PFSK-1 (cell line): ENCODE measurements around the gene BOC.

Source experiments
- FOXP2 ChIP-seq: optimal IDR thresholded peaks from 2 replicates; pipeline ENCODE3; 2011; ENCODE audit warnings: borderline replicate concordance, control low read depth, inconsistent platforms; ENCODE audit not compliant: insufficient read depth; ENCODE audit errors: extremely low read length, extremely low read depth
- POLR2AphosphoS5 ChIP-seq: IDR thresholded peaks from 2 replicates; pipeline ENCODE4 v1.6.1; 2012; ENCODE audit warnings: low read depth, mild to moderate bottlenecking, control low read depth, low read length, moderate library complexity
- SIN3A ChIP-seq: IDR thresholded peaks from 2 replicates; pipeline ENCODE4 v1.6.1; 2012; ENCODE audit warnings: mild to moderate bottlenecking, low read length, moderate library complexity, borderline replicate concordance; ENCODE audit not compliant: insufficient read depth
- TAF1 ChIP-seq: IDR thresholded peaks from 2 replicates; pipeline ENCODE4 v1.6.1; 2012; ENCODE audit warnings: low read length, control low read depth, borderline replicate concordance; ENCODE audit not compliant: insufficient read depth
- TF ChIP-seq, protein P1 (sequence below), 2 experiments: IDR thresholded peaks; 2 replicates each; pipeline versions ENCODE4 v1.6.1 to v1.8.0; 2011 to 2012; ENCODE audit warnings: low read depth in 2 of 2, low read length in 2 of 2, control low read depth in 1 of 2, inconsistent platforms in 1 of 2, mild to moderate bottlenecking in 1 of 2, moderate library complexity in 1 of 2; ENCODE audit not compliant: insufficient read depth in 1 of 2

Gene BOC

DNA sequence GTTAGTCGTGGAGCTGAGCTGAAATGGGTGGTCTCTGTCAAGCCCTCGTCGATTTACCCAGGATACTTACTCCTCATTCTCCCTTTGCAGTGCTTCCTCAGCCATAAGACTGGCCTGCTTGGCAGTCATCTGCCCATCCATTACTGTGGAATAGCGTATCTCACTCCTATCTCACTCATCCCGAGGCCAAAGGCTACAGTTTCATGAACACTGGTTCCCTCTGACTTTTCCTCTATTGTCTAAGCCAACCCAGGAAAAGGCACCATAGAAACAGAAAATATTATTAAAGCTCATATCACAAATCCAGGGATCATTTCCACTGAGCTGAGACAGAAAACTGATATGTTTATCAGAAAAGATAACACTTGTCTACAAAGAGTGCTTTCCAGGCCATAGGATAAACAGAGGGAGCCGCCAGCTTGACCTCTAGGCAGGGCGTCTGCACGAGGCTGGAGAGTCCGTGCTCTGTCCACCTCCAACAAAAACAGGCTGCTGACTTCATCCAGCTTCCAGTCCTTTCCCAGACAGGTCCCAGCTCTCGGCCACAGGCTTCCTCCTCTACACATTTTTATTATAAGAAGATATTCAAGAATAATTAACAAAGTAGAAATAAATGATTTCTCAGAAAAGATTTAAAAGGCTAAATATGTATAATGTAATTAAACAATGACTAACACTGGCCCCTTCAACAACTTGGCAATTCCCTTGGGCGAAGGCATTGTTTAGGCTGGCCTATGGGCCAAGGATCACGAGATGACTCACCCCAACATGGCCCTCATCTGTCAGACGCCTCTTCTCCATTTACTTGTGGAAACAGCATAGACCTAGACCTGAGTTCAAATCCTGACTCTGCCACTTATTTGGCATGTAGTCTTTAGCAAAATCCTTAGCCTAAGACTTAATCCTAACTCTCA is 27.4 kb upstream of the BOC start:
- TF ChIP-seq POLR2AphosphoS5 (no peak), SIN3A (no peak), FOXP2 (no peak), TAF1 (no peak)
- TF ChIP-seq, protein P1, sequence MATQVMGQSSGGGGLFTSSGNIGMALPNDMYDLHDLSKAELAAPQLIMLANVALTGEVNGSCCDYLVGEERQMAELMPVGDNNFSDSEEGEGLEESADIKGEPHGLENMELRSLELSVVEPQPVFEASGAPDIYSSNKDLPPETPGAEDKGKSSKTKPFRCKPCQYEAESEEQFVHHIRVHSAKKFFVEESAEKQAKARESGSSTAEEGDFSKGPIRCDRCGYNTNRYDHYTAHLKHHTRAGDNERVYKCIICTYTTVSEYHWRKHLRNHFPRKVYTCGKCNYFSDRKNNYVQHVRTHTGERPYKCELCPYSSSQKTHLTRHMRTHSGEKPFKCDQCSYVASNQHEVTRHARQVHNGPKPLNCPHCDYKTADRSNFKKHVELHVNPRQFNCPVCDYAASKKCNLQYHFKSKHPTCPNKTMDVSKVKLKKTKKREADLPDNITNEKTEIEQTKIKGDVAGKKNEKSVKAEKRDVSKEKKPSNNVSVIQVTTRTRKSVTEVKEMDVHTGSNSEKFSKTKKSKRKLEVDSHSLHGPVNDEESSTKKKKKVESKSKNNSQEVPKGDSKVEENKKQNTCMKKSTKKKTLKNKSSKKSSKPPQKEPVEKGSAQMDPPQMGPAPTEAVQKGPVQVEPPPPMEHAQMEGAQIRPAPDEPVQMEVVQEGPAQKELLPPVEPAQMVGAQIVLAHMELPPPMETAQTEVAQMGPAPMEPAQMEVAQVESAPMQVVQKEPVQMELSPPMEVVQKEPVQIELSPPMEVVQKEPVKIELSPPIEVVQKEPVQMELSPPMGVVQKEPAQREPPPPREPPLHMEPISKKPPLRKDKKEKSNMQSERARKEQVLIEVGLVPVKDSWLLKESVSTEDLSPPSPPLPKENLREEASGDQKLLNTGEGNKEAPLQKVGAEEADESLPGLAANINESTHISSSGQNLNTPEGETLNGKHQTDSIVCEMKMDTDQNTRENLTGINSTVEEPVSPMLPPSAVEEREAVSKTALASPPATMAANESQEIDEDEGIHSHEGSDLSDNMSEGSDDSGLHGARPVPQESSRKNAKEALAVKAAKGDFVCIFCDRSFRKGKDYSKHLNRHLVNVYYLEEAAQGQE (IDR thresholded peaks at IDR 0.05; ENCODE audit: insufficient read depth in 1 of 2, low read depth in 2 of 2, low read length in 2 of 2), result no peak

DNA sequence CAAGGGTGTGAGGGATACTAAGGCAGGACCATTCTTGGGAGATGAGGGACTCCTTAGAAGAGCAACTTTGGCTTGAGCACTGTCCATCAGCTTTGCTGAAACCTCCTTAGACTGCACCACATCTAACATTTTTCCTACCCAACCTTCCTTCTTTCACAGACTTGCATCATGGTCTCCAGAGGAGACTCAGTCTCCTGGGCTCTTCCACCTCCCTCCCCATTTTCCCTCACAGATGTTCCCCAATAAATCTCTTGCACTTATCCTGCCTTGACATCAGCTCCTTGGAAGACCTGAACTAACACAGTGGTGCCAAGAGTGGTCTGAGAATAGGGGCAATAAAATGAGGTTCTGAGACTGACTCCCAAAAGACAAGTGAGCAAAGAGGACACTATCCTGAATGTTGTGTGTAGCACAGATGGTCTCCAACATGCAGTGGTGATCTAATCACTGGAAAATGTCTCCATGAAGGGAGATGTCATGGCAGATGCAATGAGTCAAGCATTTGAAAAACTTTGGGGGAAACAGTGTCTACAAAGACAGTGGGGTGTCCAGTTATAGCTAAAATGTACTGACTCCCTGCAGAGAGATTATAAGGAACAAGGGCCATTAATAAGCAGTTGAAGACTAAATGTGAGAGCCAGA is 26.0 kb upstream of the BOC start:
- no peak for TF ChIP-seq TAF1

DNA sequence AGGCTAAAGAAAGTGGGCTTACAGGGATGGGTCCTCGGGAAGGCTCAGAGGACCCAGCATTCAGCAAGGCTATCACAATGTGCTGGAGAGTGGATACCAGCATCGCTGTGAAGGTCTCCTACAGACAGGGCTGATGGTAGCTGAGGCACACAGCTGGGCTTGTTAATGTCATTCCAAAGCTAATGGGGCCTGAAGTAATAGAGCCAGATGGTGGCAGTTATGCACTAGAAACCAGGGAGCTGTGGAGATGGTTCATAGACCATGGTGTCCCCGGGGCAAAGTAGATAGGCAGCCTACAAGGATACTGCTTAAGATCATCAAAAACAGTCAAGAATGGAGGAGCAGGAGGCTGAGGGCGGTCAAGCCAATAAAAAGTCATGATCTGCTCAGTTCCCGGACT is 24.8 kb upstream of the BOC start:
- no peak for TF ChIP-seq FOXP2
- no peak for TF ChIP-seq POLR2AphosphoS5
- TF ChIP-seq SIN3A, result no peak
- TF ChIP-seq TAF1, result no peak
- TF ChIP-seq, protein P1 (IDR thresholded peaks at IDR 0.05; ENCODE audit: insufficient read depth in 1 of 2, low read depth in 2 of 2, low read length in 2 of 2), result no peak

DNA sequence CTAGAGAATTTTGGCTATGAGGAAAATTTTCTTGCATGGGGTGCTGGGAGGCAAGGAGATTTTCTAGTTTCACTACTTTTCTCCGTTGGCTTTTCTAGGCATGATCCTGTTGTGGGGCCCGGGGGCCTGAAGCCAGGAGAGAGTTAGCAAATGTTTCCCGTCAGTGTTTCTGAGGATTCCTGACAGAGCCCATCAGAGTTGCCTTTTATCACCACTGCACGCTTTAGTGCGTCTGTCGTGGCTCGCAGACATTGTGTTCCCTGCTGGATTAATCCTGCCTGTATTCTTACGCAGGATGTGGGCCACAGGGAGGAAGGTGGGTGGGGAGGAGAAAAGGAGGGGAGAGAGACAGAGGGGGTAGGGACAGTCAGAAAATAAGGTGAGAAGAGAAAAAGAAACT is 18.1 kb upstream of the BOC start:
- TF ChIP-seq, protein P1 (IDR thresholded peaks at IDR 0.05; ENCODE audit: insufficient read depth in 1 of 2, low read depth in 2 of 2, low read length in 2 of 2), result no peak
- TF ChIP-seq POLR2AphosphoS5 (no peak), TAF1 (no peak), SIN3A (no peak), FOXP2 (no peak)

DNA sequence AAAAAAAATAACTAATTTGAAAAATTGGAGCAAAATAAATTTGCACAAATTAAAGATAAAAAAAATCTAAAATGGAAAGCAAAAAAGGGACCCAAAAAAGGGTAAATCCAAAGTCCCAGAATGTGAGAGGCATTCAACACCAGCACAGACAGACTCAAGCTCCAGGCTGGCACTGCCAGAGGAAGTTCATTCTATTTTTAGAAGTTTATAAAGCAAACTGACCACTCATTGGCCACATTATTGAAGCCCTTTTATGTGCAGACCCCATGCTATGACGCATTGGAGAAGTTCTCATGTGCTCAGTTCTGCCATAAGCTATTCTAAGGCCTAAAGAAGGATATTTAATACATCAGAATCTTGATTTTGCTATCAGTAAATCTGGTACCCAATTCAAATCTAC is 17.6 kb upstream of the BOC start:
- no peak for TF ChIP-seq SIN3A
- TF ChIP-seq TAF1, result no peak
- TF ChIP-seq, protein P1 (IDR thresholded peaks at IDR 0.05; ENCODE audit: insufficient read depth in 1 of 2, low read depth in 2 of 2, low read length in 2 of 2), result no peak
- TF ChIP-seq POLR2AphosphoS5, result no peak
- no peak for TF ChIP-seq FOXP2
